Fibroblast of pulmonary artery (primary cell): Measurements from ENCODE around the gene CSTF3.

Source experiments
- DNase-seq: peaks from one replicate; pipeline ENCODE4 v3.0.0-alpha.2; 2010; ENCODE audit warnings: low read depth
- H3K4me3 ChIP-seq: replicated peaks from 2 replicates; pipeline ENCODE4 v1.5.1; 2011; ENCODE audit warnings: low read depth, mild to moderate bottlenecking, control low read depth, low read length, moderate library complexity
- CTCF ChIP-seq: IDR thresholded peaks from 2 replicates; pipeline ENCODE4 v1.5.1; 2011; ENCODE audit warnings: mild to moderate bottlenecking, control low read depth, low read length, inconsistent platforms; ENCODE audit errors: missing control alignments

CSTF3 gene

GRCh38 chr11:33135768-33136443 is 25.4 kb downstream of the CSTF3 start:
- H3K4me3 ChIP-seq = no peak overlapping the region
- TF ChIP-seq CTCF = no peak
- no peak for DNase-seq

- H3K4me3 ChIP-seq = no peak overlapping the region
- TF ChIP-seq CTCF = no peak
- peak; percentile 75 for DNase-seq
These were observed 26.1 kb downstream of the CSTF3 start for GRCh38 chr11:33135216-33135615.

GRCh38 chr11:33134276-33134675 is 27.0 kb downstream of the CSTF3 start:
- TF ChIP-seq CTCF = no peak
- DNase-seq = no peak
- no peak overlapping the region for H3K4me3 ChIP-seq

GRCh38 chr11:33133761-33134160 is 27.5 kb downstream of the CSTF3 start:
- DNase-seq = no peak

GRCh38 chr11:33132510-33132909 is 28.8 kb downstream of the CSTF3 start:
- TF ChIP-seq CTCF = no peak
- no peak overlapping the region for H3K4me3 ChIP-seq
- DNase-seq = no peak

More at GRCh38 chr11:33133761-33134160, 27.5 kb downstream of the CSTF3 start:
- no peak overlapping the region for H3K4me3 ChIP-seq
- no peak for TF ChIP-seq CTCF

GRCh38 chr11:33128739-33129138 is 32.5 kb downstream of the CSTF3 start:
- no peak for TF ChIP-seq CTCF
- no peak for DNase-seq
- no peak overlapping the region for H3K4me3 ChIP-seq

GRCh38 chr11:33125611-33126010 is 35.7 kb downstream of the CSTF3 start:
- DNase-seq = no peak
- no peak overlapping the region for H3K4me3 ChIP-seq
- no peak for TF ChIP-seq CTCF
